Lower leg skin (tissue), 4 donors: Measurements from ENCODE around the gene PARK7. TPM values are rescaled to one million over a fixed set of nuclear protein-coding genes. Genes with fewer than 3 reads are reported as not detected.
A peak's percentile ranks its signal among the peaks of the same experiment; 100 is the strongest.

Source experiments
- DNase-seq, 2 donors: peaks; one replicate each; pipeline ENCODE4 v3.0.0-alpha.2; 2019; ENCODE audit warnings: low spot score in 2 of 2
- H3K4me3 ChIP-seq: fragments of 200-600 bp; sonication (generic); 2 replicates; pipeline ENCODE4 v1.5.1; 2017; ENCODE audit warnings: mild to moderate bottlenecking, low read depth; ENCODE audit not compliant: poor library complexity, severe bottlenecking
- CTCF ChIP-seq, 3 donors: fragments of 450-650 bp; IDR thresholded peaks; one replicate each; pipeline ENCODE4 v1.5.1; 2016; ENCODE audit warnings: antibody characterized with exemption in 3 of 3, mild to moderate bottlenecking in 3 of 3, moderate library complexity in 2 of 3
- POLR2A ChIP-seq, 2 donors: fragments of 450-650 bp; IDR thresholded peaks; one replicate each; pipeline ENCODE4 v1.6.1; 2016 to 2017; ENCODE audit warnings: antibody characterized with exemption in 2 of 2, mild to moderate bottlenecking in 1 of 2, moderate library complexity in 1 of 2
- WGBS, 2 donors: methylation state at CpG; one replicate each; pipeline ENCODE4 v1.1.5; 2018; 5-methylcytosine and 5-hydroxymethylcytosine counted together
- intact Hi-C: fragments of 100-400 bp; cut with DNase I; formaldehyde crosslinking; loops from one replicate; pipeline ENCODE4 v1.15.0; 2023; ENCODE audit warnings: low total_unique reads
- total RNA-seq, 4 donors: library from RNA; depleted of rRNA; stranded (reverse); fragments of >200 nt; gene quantifications; one replicate each; pipeline ENCODE4 v1.1.0, GENCODE V29; 2016

The PARK7 gene
- total RNA-seq, 4 donors from 2014 or later, result 74.8 to 94.0 (median 87.8) TPM

- TF ChIP-seq CTCF (IDR thresholded peaks at IDR 0.05) (no peak), POLR2A (IDR thresholded peaks at IDR 0.05) (no peak)
- intact Hi-C loops, result no loop called here
- H3K4me3 ChIP-seq, result no peak overlapping the region
- WGBS, 2 donors, result 90 to 93% methylated on average over 4 of the region's 4 CpGs
- DNase-seq, result no peak
Measured at GRCh38 chr1:7967651-7968050, 6.1 kb downstream of the PARK7 start.

GRCh38 chr1:7970246-7970645 lies 8.7 kb downstream of the PARK7 start:
- no peak overlapping the region for H3K4me3 ChIP-seq
- TF ChIP-seq CTCF (IDR thresholded peaks at IDR 0.05), result no peak
- no peak for TF ChIP-seq POLR2A (IDR thresholded peaks at IDR 0.05)
- intact Hi-C loops, result no loop called here
- no peak for DNase-seq
- 81 to 82% methylated on average over 2 of the region's 2 CpGs for WGBS, 2 donors

GRCh38 chr1:7971024-7971423 lies 9.5 kb downstream of the PARK7 start:
- DNase-seq, result no peak
- intact Hi-C loops, result no loop called here
- WGBS, 2 donors, result 86 to 92% methylated on average over 6 of the region's 6 CpGs
- TF ChIP-seq CTCF (IDR thresholded peaks at IDR 0.05), result no peak
- TF ChIP-seq POLR2A (IDR thresholded peaks at IDR 0.05), result no peak
- H3K4me3 ChIP-seq, result no peak overlapping the region

GRCh38 chr1:7972285-7972684 lies 10.8 kb downstream of the PARK7 start:
- intact Hi-C loops, result no loop called here
- no peak for DNase-seq
- no peak for TF ChIP-seq POLR2A (IDR thresholded peaks at IDR 0.05)
- TF ChIP-seq CTCF (IDR thresholded peaks at IDR 0.05), result no peak
- 93 to 98% methylated on average over 5 of the region's 5 CpGs for WGBS, 2 donors
- no peak overlapping the region for H3K4me3 ChIP-seq

- 94 to 98% methylated on average over 2 of the region's 2 CpGs for WGBS, 2 donors
- intact Hi-C loops, result no loop called here
- no peak overlapping the region for H3K4me3 ChIP-seq
- no peak for DNase-seq
- TF ChIP-seq POLR2A (IDR thresholded peaks at IDR 0.05) (no peak), CTCF (IDR thresholded peaks at IDR 0.05) (no peak)
Measured at GRCh38 chr1:7973086-7973485, 11.6 kb downstream of the PARK7 start.

GRCh38 chr1:7975212-7975865 lies 13.8 kb downstream of the PARK7 start:
- peak; percentile 64 to 92 for DNase-seq
- intact Hi-C loops, result loop anchor here (5.0 kb wide), 1 partner anchor 342 kb away; the partner anchor contains the start of gene SLC45A1
- no peak overlapping the region for H3K4me3 ChIP-seq
- 57 to 61% methylated on average over 8 of the region's 8 CpGs for WGBS, 2 donors
- peak in 1 of 3 donors; percentile 84 for TF ChIP-seq CTCF (IDR thresholded peaks at IDR 0.05)
- TF ChIP-seq POLR2A (IDR thresholded peaks at IDR 0.05), result no peak
